Gastroesophageal sphincter (tissue), 4 donors: ENCODE results near the gene ZBTB20. TPM values are rescaled to one million over a fixed set of nuclear protein-coding genes. Genes with fewer than 3 reads are reported as not detected.
"Not testable (repeated sequence)": the region's sequence is repeated elsewhere in the genome, so short reads cannot be mapped to it uniquely, and the experiment has no call there.

Experiments used
- ATAC-seq: fragments of 150-250 bp; one replicate; pipeline ENCODE4 v1.9.1; 2016; ENCODE audit warnings: mild to moderate bottlenecking, moderate library complexity
- H3K27ac ChIP-seq, 4 donors: fragments of 200-600 bp; sonication (generic) in 3 of 4; 1 replicate in 3 of 4; 2 replicates in 1 of 4; pipeline ENCODE4 v1.5.1; 2016 to 2019
- H3K27me3 ChIP-seq: fragments of 200-600 bp; sonication (generic); one replicate; pipeline ENCODE4 v1.5.1; 2019
- H3K36me3 ChIP-seq, 2 donors: fragments of 200-600 bp; sonication (generic); one replicate each; pipeline ENCODE4 v1.5.1; 2019; ENCODE audit warnings: control low read depth in 1 of 2
- H3K4me1 ChIP-seq, 3 donors: fragments of 200-600 bp; sonication (generic); 1 replicate in 2 of 3; 2 replicates in 1 of 3; pipeline ENCODE4 v1.5.1; 2016 to 2019; ENCODE audit warnings: control low read depth in 2 of 3
- H3K4me3 ChIP-seq, 2 donors: fragments of 200-600 bp; sonication (generic); one replicate each; pipeline ENCODE4 v1.5.1; 2019; ENCODE audit warnings: mild to moderate bottlenecking in 1 of 2, moderate library complexity in 1 of 2
- H3K9me3 ChIP-seq, 3 donors: fragments of 200-600 bp; sonication (generic); one replicate each; pipeline ENCODE4 v1.5.1; 2017 to 2019; ENCODE audit warnings: control low read depth in 2 of 3
- EP300 ChIP-seq: sonication (generic); formaldehyde crosslinking; IDR thresholded peaks from one replicate; pipeline ENCODE4 v1.6.1; 2017; ENCODE audit warnings: antibody characterized with exemption, mild to moderate bottlenecking
- POLR2A ChIP-seq, 2 donors: fragments of 450-650 bp; IDR thresholded peaks; one replicate each; pipeline ENCODE4 v1.6.1; 2017; ENCODE audit warnings: antibody characterized with exemption in 2 of 2, mild to moderate bottlenecking in 2 of 2, moderate library complexity in 1 of 2
- POLR2AphosphoS5 ChIP-seq: sonication (generic); formaldehyde crosslinking; IDR thresholded peaks from one replicate; pipeline ENCODE4 v1.6.1; 2017; ENCODE audit warnings: antibody characterized with exemption
- WGBS, 2 donors: methylation state at CpG; one replicate each; pipeline ENCODE4 v1.1.5; 2018; ENCODE audit warnings: low coverage in 1 of 2; 5-methylcytosine and 5-hydroxymethylcytosine counted together
- total RNA-seq, 4 donors: library from RNA; depleted of rRNA; stranded (reverse); fragments of >200 nt; gene quantifications; one replicate each; pipeline ENCODE4 v1.1.0, GENCODE V29; 2016
- TF ChIP-seq, protein P1 (sequence below), 4 experiments: fragments of 200-600 bp in 2 of 4; fragments of 450-650 bp in 2 of 4; sonication (generic) in 1 of 4; IDR thresholded peaks; one replicate each; pipeline ENCODE4 v1.5.1; 2017 to 2019; ENCODE audit warnings: antibody characterized with exemption in 4 of 4, mild to moderate bottlenecking in 2 of 4, moderate library complexity in 2 of 4

Gene ZBTB20
- total RNA-seq, 4 donors from 2014 or later, result 53.1 to 113 (median 98.4) TPM

DNA sequence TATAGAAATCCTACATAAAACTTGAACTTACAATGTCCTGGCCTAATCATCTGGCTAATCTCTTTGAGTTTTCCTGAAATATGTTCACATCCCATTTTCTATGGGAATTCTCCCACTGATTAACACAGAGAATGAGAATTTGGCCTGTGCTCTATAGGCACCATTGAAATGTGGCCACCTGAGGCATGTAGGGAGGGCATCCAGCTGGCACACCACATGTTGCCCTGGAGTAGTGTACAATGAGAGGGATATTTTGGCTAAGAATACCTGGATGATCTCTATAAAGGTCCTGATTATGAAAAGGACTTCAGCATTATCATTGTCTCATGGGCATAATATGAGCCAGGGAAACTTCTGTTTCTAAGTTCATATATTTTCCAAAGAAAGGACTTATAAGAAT, 324.0 kb downstream of the ZBTB20 start:
- ATAC-seq, result no peak
- no peaks in the 10 kb centered on the region for H3K36me3 ChIP-seq
- no peak for TF ChIP-seq EP300
- TF ChIP-seq, protein P1, sequence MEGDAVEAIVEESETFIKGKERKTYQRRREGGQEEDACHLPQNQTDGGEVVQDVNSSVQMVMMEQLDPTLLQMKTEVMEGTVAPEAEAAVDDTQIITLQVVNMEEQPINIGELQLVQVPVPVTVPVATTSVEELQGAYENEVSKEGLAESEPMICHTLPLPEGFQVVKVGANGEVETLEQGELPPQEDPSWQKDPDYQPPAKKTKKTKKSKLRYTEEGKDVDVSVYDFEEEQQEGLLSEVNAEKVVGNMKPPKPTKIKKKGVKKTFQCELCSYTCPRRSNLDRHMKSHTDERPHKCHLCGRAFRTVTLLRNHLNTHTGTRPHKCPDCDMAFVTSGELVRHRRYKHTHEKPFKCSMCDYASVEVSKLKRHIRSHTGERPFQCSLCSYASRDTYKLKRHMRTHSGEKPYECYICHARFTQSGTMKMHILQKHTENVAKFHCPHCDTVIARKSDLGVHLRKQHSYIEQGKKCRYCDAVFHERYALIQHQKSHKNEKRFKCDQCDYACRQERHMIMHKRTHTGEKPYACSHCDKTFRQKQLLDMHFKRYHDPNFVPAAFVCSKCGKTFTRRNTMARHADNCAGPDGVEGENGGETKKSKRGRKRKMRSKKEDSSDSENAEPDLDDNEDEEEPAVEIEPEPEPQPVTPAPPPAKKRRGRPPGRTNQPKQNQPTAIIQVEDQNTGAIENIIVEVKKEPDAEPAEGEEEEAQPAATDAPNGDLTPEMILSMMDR (IDR thresholded peaks at IDR 0.05), result no peak
- no peak for TF ChIP-seq POLR2AphosphoS5
- no peak for TF ChIP-seq POLR2A (IDR thresholded peaks at IDR 0.05)

DNA sequence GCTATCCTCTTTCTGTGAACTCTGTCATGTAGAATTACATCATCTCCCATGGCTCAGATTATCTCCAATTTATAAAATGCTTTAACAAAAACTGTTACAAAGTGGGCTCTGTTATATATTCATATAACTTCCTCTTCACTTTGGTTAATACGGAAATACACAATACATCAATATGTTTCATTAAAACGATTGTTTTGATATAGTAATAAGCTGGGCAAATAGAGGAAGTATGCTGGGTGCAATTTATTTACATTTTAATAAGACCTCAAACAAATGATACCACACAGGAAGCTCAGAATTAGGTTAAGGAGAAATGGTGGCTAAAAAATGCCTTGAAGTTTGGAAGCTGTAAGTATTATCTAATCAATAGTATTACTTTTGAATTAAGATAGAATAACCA, 331.0 kb downstream of the ZBTB20 start:
- H3K4me1 ChIP-seq, result no peaks in the 10 kb centered on the region
- TF ChIP-seq POLR2A (IDR thresholded peaks at IDR 0.05) (no peak), EP300 (no peak), POLR2AphosphoS5 (no peak)
- TF ChIP-seq, protein P1 (IDR thresholded peaks at IDR 0.05), result no peak
- no peak overlapping the region for H3K27ac ChIP-seq
- H3K27me3 ChIP-seq, result no peaks in the 10 kb centered on the region
- no peak for ATAC-seq
- no peaks in the 10 kb centered on the region for H3K36me3 ChIP-seq
- 83 to 88% methylated on average over 2 of the region's 2 CpGs for WGBS, 2 donors
- no peaks in the 10 kb centered on the region for H3K9me3 ChIP-seq
- H3K4me3 ChIP-seq, result no peak overlapping the region

More for the DNA sequence above, 324.0 kb downstream of the ZBTB20 start:
- no peaks in the 10 kb centered on the region for H3K9me3 ChIP-seq
- no peak overlapping the region for H3K27ac ChIP-seq
- no peak overlapping the region for H3K4me3 ChIP-seq
- peaks cover 0 to 8% (median 0%) of the 10 kb centered on the region in 3 donors for H3K4me1 ChIP-seq
- no peaks in the 10 kb centered on the region for H3K27me3 ChIP-seq

DNA sequence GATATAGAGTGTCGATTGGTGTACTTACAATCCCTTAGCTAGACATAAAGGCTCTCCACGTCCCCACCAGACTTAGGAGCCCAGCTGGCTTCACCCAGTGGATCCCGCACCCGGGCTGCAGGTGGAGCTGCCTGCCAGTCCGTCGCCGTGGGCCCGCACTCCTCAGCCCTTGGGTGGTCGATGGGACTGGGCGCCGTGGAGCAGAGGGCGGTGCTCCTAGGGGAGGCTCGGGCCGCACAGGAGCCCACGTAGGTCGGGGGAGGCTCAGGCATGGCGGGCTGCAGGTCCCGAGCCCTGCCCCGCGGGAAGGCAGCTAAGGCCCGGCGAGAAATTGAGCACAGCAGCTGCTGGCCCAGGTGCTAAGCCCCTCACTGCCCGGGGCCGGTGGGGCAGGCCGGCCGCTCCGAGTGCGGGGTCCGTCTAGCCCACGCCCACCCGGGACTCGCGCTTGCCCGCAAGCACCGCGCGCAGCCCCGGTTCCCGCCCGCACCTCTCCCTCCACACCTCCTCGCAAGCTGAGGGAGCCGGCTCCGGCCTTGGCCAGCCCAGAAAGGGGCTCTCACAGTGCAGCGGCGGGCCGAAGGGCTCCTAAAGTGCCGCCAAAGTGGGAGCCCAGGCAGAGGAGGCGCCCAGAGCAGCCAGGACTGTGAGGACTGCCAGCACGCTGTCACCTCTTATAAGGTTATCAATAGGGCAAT, 334.4 kb downstream of the ZBTB20 start:
- not testable (repeated sequence) for ATAC-seq, H3K36me3 ChIP-seq

DNA sequence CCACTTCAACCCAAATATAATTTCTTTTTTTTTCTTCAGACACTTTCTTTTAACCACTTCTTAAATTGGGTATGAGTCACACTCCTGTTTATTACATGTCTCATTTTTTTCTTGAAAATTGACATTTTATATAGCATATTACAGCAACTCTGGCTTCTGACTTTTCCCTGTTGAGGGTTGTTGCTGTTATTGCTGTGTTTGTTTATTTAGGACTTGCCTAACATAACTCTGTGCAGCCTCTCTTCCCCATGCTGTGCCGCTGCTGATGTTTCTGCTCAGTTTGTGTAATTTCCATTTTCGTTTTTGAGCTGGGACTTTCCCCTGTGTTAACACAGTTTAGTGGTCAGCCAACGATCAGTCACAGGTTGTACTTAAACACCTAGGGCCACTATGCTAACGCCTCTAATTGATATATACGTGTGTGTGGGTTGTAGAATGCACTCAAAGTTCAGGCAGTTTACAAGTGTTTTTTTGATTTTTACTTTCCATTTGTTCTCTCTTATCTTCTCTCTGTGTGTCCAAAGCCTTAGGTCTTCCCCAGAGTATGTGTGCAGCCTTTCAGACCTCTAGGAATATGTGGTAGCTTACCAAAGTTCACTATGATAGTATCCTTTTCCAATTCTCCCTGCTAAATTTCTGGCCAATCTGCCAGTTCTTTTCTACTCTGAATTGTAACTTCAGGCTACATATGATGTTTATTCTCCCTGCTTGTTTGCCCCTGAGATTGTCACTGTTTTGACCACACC, 337.2 kb downstream of the ZBTB20 start:
- Histone ChIP-seq H3K4me1 (no peaks in the 10 kb centered on the region), H3K27me3 (no peaks in the 10 kb centered on the region), H3K9me3 (no peaks in the 10 kb centered on the region), H3K4me3 (no peak overlapping the region), H3K27ac (no peak overlapping the region), H3K36me3 (no peaks in the 10 kb centered on the region)
- TF ChIP-seq, protein P1 (IDR thresholded peaks at IDR 0.05), result no peak
- ATAC-seq, result no peak
- 78 to 85% methylated on average over 5 of the region's 5 CpGs for whole genome bisulfite sequencing, 2 donors

More for the DNA sequence above, 334.4 kb downstream of the ZBTB20 start:
- WGBS, 2 donors, result 100% methylated on average over 1 of the region's 49 CpGs; no CpG with 5 or more reads in 1 of the 2 donors
- not testable (repeated sequence) for H3K4me1 ChIP-seq, H3K27ac ChIP-seq, H3K9me3 ChIP-seq, H3K27me3 ChIP-seq, H3K4me3 ChIP-seq

DNA sequence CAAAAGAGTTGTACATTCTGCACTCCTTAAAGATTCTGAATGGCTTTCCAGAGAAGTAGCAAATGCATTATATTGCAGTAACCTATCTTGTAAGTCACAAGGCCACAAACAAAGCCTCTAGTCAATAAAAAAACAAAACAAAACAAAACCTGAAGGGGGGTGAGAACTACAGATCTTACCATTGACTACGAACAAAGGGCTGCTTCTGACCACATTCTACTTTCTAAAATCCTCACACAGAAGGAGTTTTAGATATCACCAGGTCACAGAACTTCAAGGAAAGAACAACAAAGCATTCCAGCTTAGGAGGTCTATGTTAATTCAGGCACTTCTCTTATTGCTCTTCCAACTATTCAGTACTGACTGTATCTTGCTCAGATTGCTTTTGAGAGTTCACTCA, 343.0 kb downstream of the ZBTB20 start:
- ATAC-seq, result no peak
- 73 to 80% methylated on average over 1 of the region's 1 CpG for WGBS, 2 donors
- Histone ChIP-seq H3K4me3 (no peak overlapping the region), H3K4me1 (no peaks in the 10 kb centered on the region), H3K36me3 (peaks cover 0 to 7% of the 10 kb centered on the region in 2 donors), H3K9me3 (no peaks in the 10 kb centered on the region), H3K27ac (no peak overlapping the region), H3K27me3 (no peaks in the 10 kb centered on the region)
- TF ChIP-seq, protein P1 (IDR thresholded peaks at IDR 0.05), result no peak
- TF ChIP-seq EP300 (no peak), POLR2A (IDR thresholded peaks at IDR 0.05) (no peak), POLR2AphosphoS5 (no peak)
